Fibroblast of the aortic adventitia (primary cell): Measurements from ENCODE around the gene LIF. TPM values are rescaled to one million over a fixed set of nuclear protein-coding genes. Genes with fewer than 3 reads are reported as not detected.

Experiments
- DNase-seq: peaks from one replicate; pipeline ENCODE4 v3.0.0-alpha.2; 2010; ENCODE audit warnings: low read depth
- H3K4me3 ChIP-seq: 2 replicates; pipeline ENCODE4 v1.5.1; 2011; ENCODE audit warnings: low read depth, mild to moderate bottlenecking, control low read depth, low read length, moderate library complexity
- total RNA-seq: library from RNA; depleted of rRNA; stranded (reverse); fragments of >200 nt; gene quantifications from 2 replicates; pipeline ENCODE4 v1.2.3, GENCODE V29; 2012; ENCODE audit warnings: low replicate concordance
- TF ChIP-seq, protein P1 (sequence below): IDR thresholded peaks from 2 replicates; pipeline ENCODE4 v1.5.1; 2011; ENCODE audit warnings: mild to moderate bottlenecking, low read length, control low read depth, inconsistent platforms; ENCODE audit not compliant: insufficient read depth

LIF gene
- total RNA-seq: 0.57 and 6.2 TPM in 2 replicates

GRCh38 chr22:30245985-30246813 lies at the start of gene LIF:
TSS of gene LIF (minus strand) at chr22:30246759. CDS start at chr22:30246695, 64 bp downstream.
- peak within 1 kb of the TSS; percentile 78 for H3K4me3 ChIP-seq
- DNase-seq: peak; percentile 74
- TF ChIP-seq, protein P1, sequence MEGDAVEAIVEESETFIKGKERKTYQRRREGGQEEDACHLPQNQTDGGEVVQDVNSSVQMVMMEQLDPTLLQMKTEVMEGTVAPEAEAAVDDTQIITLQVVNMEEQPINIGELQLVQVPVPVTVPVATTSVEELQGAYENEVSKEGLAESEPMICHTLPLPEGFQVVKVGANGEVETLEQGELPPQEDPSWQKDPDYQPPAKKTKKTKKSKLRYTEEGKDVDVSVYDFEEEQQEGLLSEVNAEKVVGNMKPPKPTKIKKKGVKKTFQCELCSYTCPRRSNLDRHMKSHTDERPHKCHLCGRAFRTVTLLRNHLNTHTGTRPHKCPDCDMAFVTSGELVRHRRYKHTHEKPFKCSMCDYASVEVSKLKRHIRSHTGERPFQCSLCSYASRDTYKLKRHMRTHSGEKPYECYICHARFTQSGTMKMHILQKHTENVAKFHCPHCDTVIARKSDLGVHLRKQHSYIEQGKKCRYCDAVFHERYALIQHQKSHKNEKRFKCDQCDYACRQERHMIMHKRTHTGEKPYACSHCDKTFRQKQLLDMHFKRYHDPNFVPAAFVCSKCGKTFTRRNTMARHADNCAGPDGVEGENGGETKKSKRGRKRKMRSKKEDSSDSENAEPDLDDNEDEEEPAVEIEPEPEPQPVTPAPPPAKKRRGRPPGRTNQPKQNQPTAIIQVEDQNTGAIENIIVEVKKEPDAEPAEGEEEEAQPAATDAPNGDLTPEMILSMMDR: peak; percentile 17

- TF ChIP-seq, protein P1: no peak
- no peak for DNase-seq
- no peak overlapping the region for H3K4me3 ChIP-seq
Observed at GRCh38 chr22:30296324-30296723, 49.8 kb upstream of the LIF start.

- no peak overlapping the region for H3K4me3 ChIP-seq
- no peak for DNase-seq
- TF ChIP-seq, protein P1: no peak
Observed at GRCh38 chr22:30295576-30295975, 49.0 kb upstream of the LIF start.

DNA sequence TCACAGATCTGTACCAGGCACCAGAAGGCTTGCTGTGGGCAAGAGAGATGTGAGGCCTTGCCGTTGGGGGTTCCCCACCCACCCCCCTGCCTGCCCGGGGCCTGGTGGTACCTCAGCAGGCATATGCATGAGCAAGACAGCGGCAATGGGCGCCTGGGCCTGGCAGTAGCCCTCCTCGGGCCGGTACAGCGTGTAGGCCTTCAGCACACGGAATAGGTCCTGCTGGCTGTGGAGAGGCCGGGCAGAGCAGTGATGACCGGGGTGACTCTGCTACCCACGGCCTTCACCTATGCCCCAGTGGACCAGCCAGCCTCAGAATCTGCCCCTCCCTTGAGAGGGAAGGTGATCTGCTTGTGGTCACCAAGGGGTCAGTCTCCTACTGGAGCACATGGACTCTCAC lies 48.3 kb upstream of the LIF start:
- no peak for DNase-seq
- H3K4me3 ChIP-seq: no peak overlapping the region
- TF ChIP-seq, protein P1: no peak

DNA sequence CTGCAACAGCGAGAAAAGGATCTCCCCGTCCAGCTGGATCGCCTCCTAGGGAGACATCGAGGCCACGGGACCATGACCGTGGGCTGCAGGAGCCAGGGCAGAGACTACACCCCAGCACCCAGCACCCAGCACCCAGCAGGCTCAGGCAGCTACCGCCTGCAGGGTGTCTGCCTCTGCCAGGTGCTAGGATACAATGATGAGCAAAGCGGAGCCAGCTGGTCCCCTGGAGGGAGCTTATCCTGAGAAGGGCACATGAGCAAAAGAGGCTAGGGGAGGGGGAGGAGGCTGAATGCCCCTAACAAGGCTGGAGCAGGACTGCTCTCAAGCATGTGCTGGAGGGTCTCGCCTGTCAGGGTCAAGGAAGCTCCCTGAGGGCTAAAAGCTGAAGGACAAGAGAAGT lies 47.5 kb upstream of the LIF start:
- no peak overlapping the region for H3K4me3 ChIP-seq
- TF ChIP-seq, protein P1: no peak
- DNase-seq: no peak

- no peak overlapping the region for H3K4me3 ChIP-seq
- TF ChIP-seq, protein P1: no peak
- DNase-seq: no peak
Observed at GRCh38 chr22:30293026-30293425, 46.5 kb upstream of the LIF start.
